Mesothelial cell of epicardium (in vitro differentiated cells): ENCODE measurements around the gene SUFU. TPM values are rescaled to one million over a fixed set of nuclear protein-coding genes. Genes with fewer than 3 reads are reported as not detected.
"Not testable (repeated sequence)": the region's sequence is repeated elsewhere in the genome, so short reads cannot be mapped to it uniquely, and the experiment has no call there.

ENCODE experiments used
- DNase-seq, 2 experiments: peaks; one replicate each; pipeline ENCODE4 v3.0.0; 2021; ENCODE audit warnings: low spot score in 2 of 2; ENCODE audit not compliant: unreplicated experiment in 2 of 2
- H3K27ac Mint-ChIP-seq: 2 replicates; pipeline ENCODE4 v1.8.0; 2021; ENCODE audit warnings: mixed read lengths
- H3K27me3 Mint-ChIP-seq: 2 replicates; pipeline ENCODE4 v1.8.0; 2021; ENCODE audit warnings: low read depth, mixed read lengths
- H3K36me3 Mint-ChIP-seq: 2 replicates; pipeline ENCODE4 v1.8.0; 2021; ENCODE audit warnings: mixed read lengths
- H3K4me1 Mint-ChIP-seq: 2 replicates; pipeline ENCODE4 v1.8.0; 2021; ENCODE audit warnings: mixed read lengths
- H3K4me3 Mint-ChIP-seq: 2 replicates; pipeline ENCODE4 v1.8.0; 2021; ENCODE audit warnings: mild to moderate bottlenecking, moderate library complexity, mixed read lengths
- H3K9me3 Mint-ChIP-seq: 2 replicates; pipeline ENCODE4 v1.8.0; 2021; ENCODE audit warnings: mixed read lengths
- total RNA-seq: library from RNA; stranded (reverse); gene quantifications from 3 replicates; pipeline ENCODE4 v1.2.1, GENCODE V29; 2021
- TF ChIP-seq, protein P1 (sequence below): fragments of 200-600 bp; sonication (generic); IDR thresholded peaks from one replicate; pipeline ENCODE4 v1.5.0; 2021; ENCODE audit warnings: antibody characterized with exemption; ENCODE audit not compliant: unreplicated experiment

Gene SUFU
- total RNA-seq, 1 donor from 2014 or later, result 33.4 TPM

DNA sequence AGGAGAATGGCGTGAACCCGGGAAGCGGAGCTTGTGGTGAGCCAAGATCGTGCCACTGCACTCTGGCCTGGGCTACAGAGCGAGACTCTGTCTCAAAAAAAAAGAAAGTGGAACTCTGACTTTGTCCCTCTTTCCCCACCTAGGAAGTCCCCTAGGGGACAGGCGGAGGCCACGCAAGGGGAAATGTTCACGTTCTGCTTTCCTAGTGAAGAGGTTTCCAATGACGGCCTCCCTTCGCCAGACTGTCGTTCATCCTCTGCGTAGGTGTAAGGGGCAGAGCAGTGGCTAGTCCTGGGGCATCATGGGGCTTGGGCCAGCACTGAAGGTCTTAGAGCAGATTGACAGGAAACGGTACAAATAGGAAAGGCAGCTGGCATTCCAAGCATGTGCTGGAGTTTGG, 30.6 kb downstream of the SUFU start:
- no peak for DNase-seq
- no peaks in the 10 kb centered on the region for H3K27me3 Mint-ChIP-seq
- TF ChIP-seq, protein P1, sequence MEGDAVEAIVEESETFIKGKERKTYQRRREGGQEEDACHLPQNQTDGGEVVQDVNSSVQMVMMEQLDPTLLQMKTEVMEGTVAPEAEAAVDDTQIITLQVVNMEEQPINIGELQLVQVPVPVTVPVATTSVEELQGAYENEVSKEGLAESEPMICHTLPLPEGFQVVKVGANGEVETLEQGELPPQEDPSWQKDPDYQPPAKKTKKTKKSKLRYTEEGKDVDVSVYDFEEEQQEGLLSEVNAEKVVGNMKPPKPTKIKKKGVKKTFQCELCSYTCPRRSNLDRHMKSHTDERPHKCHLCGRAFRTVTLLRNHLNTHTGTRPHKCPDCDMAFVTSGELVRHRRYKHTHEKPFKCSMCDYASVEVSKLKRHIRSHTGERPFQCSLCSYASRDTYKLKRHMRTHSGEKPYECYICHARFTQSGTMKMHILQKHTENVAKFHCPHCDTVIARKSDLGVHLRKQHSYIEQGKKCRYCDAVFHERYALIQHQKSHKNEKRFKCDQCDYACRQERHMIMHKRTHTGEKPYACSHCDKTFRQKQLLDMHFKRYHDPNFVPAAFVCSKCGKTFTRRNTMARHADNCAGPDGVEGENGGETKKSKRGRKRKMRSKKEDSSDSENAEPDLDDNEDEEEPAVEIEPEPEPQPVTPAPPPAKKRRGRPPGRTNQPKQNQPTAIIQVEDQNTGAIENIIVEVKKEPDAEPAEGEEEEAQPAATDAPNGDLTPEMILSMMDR, result no peak
- H3K9me3 Mint-ChIP-seq, result no peaks in the 10 kb centered on the region
- H3K27ac Mint-ChIP-seq, result no peak overlapping the region
- H3K36me3 Mint-ChIP-seq, result peaks cover 17% of the 10 kb centered on the region
- H3K4me1 Mint-ChIP-seq, result no peaks in the 10 kb centered on the region
- H3K4me3 Mint-ChIP-seq, result no peak overlapping the region

DNA sequence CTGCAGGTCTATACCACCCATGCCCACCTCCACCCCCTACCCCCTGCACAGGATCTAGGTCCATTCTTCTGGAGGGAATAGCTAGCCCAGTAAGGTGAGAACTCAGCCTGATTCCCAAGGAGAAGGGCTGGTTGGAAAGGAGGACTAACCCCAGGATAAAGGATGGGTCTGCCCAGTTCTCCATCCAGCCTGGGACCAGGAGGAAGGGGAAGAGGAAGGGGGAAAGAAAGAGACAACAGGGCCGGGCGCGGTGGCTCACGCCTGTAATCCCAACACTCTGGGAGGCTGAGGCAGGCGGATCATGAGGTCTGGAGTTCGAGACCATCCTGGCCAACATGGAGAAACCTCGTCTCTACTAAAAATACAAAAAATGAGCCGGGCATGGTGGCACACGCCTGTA, 31.2 kb downstream of the SUFU start:
- not testable (repeated sequence) for H3K9me3 Mint-ChIP-seq, DNase-seq, H3K4me3 Mint-ChIP-seq, H3K27ac Mint-ChIP-seq, H3K4me1 Mint-ChIP-seq, H3K27me3 Mint-ChIP-seq
- H3K36me3 Mint-ChIP-seq, result peaks cover 17% of the 10 kb centered on the region

DNA sequence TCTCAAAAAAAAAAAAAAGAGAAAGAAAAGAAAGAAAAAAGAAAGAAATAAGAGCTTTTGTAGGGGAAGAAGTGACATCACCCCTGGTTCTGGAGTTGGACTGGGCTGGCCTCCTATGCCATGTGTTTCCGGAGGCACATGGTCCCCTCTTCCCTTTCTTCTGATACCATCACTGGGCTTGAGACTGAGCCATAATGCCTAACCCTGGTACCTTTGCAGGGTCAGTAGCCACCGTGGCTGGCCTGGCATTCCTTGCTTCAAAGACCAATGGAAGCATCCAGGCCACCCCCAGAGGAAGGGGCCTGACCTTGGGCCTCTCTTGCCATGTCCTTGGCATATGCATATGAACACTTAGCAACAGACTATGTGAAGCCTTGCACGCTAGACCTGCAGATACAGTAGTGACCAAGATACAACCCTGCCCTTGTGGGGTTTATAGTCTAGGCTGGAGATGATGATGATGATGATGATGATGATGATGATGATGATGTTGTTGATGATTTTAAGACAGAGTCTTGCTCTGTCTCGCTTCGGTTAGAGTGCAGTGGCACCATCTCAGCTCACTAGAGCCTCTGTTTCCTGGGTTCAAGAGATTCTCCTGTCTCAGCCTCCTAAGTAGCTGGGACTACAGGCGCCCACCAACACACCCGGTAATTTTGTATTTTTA, 31.8 kb downstream of the SUFU start:
- Mint-ChIP-seq H3K27me3 (no peaks in the 10 kb centered on the region), H3K4me1 (no peaks in the 10 kb centered on the region), H3K36me3 (peaks cover 17% of the 10 kb centered on the region), H3K27ac (no peak overlapping the region), H3K4me3 (no peak overlapping the region), H3K9me3 (no peaks in the 10 kb centered on the region)
- DNase-seq, result no peak
- TF ChIP-seq, protein P1, result no peak

GRCh38 chr10:102537367-102537766, 33.6 kb downstream of the SUFU start:
- no peak for DNase-seq
- Mint-ChIP-seq H3K27ac (no peak overlapping the region), H3K4me3 (no peak overlapping the region), H3K9me3 (no peaks in the 10 kb centered on the region), H3K27me3 (no peaks in the 10 kb centered on the region), H3K4me1 (no peaks in the 10 kb centered on the region), H3K36me3 (peaks cover 18% of the 10 kb centered on the region)
- TF ChIP-seq, protein P1, result no peak

DNA sequence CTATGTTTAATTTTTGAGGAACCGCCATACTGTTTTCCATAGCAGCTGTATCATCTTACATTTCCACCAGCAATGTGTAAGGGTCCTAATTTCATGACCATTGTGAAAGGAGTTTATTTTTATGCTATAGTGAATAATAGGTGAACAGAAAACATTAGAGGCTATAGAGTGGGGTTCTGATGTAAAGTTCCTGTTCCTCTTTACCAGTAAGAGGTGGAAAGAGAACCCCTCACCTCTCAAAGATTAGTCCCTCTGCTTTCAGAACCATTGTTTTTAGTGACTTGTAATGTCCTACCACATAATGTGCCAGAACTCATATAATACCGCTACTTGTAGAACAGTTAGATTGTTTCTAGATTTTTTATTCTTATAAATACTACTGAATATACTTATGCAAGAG, 34.2 kb downstream of the SUFU start:
- TF ChIP-seq, protein P1, result no peak
- Mint-ChIP-seq H3K4me1 (no peaks in the 10 kb centered on the region), H3K4me3 (no peak overlapping the region), H3K27me3 (no peaks in the 10 kb centered on the region), H3K36me3 (peaks cover 12% of the 10 kb centered on the region), H3K9me3 (no peaks in the 10 kb centered on the region), H3K27ac (no peak overlapping the region)
- DNase-seq, result no peak

DNA sequence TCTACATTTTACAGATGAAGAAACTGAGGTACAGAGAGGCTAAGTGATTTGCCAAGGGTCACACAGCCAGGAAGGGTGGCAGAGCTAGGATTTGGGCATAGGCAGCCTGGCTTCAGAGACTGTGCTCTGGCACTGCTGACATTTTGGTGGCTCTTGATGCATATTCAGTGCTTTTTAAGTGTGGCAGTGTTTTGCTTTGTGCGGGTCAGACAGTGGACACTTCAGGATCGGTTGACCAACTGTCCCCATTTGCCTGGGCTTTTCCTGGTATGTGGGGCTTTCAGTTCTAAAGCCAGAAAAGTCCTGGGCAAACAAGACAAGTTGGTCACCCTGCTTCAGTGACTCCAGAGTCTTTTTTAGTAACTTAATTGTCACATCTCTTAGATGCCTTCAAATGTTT, 35.0 kb downstream of the SUFU start:
- H3K4me1 Mint-ChIP-seq, result no peaks in the 10 kb centered on the region
- H3K27me3 Mint-ChIP-seq, result no peaks in the 10 kb centered on the region
- TF ChIP-seq, protein P1, result no peak
- no peak for DNase-seq
- no peak overlapping the region for H3K27ac Mint-ChIP-seq
- H3K36me3 Mint-ChIP-seq, result peaks cover 8% of the 10 kb centered on the region
- H3K4me3 Mint-ChIP-seq, result no peak overlapping the region
- no peaks in the 10 kb centered on the region for H3K9me3 Mint-ChIP-seq
